HG02970 (cell line): ENCODE data around the gene FHDC1.

Experiments used
- ATAC-seq: cut with Tn5 transposase; IDR thresholded peaks from one replicate; pipeline ENCODE4 v1.9.1; 2021; ENCODE audit warnings: mild to moderate bottlenecking, moderate library complexity, moderate number of reproducible peaks; ENCODE audit not compliant: unreplicated experiment, low FRiP score

Gene FHDC1

GRCh38 chr4:152957437-152958171 is 21.5 kb downstream of the FHDC1 start:
- ATAC-seq, result no peak

GRCh38 chr4:152959080-152959479 is 23.0 kb downstream of the FHDC1 start:
- ATAC-seq, result no peak

DNA sequence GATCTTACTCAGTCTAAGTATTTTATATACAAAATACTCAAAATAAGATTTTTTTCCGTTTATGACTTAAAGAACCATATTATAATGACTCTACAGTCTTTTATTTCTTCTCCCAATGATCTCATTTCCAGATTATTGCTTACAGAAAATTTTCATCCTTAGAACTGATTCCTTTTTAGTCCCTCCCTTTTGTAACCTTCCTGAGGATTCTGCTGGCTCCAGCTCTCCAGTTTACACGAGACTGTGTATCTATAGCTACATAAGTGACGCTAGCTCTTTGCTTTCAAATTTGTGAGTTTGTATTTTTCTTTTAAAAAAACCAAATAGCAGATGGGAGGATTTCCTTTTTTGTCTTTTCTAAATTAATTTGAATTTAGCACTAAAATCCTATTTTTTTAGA is 24.0 kb downstream of the FHDC1 start:
- no peak for ATAC-seq

GRCh38 chr4:152961014-152961772 is 25.1 kb downstream of the FHDC1 start:
- no peak for ATAC-seq

- ATAC-seq, result no peak
These were observed 25.6 kb downstream of the FHDC1 start for GRCh38 chr4:152961773-152962115.

- no peak for ATAC-seq
These were observed 26.0 kb downstream of the FHDC1 start for GRCh38 chr4:152962150-152962549.

- ATAC-seq, result no peak
These were observed 28.2 kb downstream of the FHDC1 start for GRCh38 chr4:152964335-152964734.

DNA sequence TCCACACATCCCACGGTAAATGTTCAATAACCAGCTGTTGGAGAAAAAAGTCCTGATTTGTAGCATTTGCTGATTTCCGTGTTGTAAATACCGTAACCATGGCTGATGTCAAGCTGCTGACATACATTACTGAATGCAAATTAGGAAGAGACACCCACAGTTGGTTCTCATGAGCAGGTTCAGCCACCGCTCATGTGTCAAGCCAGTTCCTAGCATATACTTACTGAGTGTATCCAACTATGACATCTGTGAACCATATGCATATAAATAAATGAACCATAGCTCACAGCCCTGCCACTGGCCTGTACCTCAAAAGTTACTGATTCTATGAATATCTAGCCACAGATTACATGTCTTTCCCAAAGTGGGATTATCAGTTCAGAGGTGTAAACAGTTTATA is 29.5 kb downstream of the FHDC1 start:
- ATAC-seq, result no peak

GRCh38 chr4:152967907-152968306 is 31.8 kb downstream of the FHDC1 start:
- no peak for ATAC-seq

DNA sequence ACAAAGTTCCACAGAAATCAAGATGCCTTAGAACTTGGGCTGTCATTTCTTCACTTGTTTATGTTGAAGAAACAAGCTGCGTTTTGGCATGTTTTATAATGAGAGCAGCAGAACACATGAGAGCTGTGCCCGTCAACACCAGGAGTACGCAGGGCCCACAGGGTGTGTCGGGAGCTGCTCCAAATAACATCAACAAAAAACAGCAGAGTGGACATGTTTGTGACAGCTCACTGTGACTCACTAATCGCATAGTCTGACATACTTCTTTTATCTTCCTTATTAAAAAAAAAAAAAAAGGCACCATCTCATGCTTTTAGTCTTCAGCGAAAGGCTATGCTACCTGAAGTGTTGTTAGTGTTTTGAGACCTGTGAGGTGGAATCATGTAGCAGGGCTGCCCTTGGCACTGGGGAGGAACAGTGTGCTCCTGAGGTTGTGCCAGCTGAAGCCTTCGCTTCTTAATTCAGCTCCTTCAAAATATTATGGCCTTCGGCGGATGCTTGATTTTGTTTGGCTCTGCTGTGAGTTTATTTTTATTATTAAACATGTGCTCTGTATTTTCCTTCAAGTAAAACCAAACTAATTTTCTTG is 32.8 kb downstream of the FHDC1 start:
- no peak for ATAC-seq

DNA sequence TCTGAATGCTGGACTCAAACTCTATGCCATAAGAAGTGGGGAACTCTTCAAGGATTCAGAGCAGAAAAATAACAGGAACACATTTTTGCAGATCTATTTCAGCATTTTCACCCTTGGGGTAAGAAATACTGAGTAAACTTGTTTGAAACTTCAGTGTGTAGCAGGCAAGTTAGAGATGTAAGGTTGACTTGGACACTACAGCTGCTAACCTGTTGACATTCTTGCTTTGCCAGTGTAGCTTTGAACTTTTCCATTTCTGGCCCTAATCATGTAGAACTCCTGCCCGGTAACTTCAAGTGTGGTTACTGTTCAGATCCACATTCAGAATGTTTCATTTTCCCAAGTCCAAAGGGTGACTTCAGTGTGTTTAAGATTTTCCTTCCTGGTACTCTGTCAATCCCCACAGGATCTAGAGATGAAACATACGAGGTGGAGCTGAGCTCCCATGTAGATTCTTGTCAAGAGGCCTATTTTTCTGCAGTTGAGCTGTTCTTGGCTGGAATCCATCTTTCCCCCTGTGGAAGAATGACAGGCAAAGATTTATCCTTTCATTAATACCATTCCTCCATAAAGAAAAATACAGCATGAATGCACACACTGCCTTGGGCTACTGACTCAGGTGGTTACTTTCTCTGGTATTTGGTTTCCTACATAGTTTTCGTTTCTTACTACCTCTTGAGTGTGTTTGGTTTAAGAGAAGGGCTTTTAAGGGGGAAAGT is 34.1 kb downstream of the FHDC1 start:
- no peak for ATAC-seq

DNA sequence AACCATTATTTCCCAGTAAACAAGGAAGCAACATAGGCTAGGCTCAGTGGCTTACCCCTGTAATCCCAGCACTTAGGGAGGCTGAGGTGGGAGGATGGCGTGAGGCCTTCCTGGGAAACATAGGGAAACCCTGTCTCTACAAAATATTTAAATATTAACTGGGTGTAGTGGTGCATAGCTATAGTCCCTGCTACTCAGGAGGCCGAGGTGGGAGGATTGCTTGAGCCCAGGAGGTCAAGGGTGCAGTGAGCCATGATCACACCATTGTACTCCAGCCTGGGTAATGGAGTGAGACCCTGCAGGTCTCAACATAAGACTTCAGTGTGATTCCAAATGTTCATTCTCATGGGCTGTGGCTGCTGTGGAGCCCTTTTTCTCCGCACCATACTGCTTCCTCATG is 34.9 kb downstream of the FHDC1 start:
- ATAC-seq, result no peak

- ATAC-seq, result no peak
These were observed 36.9 kb downstream of the FHDC1 start for GRCh38 chr4:152972821-152973628.

DNA sequence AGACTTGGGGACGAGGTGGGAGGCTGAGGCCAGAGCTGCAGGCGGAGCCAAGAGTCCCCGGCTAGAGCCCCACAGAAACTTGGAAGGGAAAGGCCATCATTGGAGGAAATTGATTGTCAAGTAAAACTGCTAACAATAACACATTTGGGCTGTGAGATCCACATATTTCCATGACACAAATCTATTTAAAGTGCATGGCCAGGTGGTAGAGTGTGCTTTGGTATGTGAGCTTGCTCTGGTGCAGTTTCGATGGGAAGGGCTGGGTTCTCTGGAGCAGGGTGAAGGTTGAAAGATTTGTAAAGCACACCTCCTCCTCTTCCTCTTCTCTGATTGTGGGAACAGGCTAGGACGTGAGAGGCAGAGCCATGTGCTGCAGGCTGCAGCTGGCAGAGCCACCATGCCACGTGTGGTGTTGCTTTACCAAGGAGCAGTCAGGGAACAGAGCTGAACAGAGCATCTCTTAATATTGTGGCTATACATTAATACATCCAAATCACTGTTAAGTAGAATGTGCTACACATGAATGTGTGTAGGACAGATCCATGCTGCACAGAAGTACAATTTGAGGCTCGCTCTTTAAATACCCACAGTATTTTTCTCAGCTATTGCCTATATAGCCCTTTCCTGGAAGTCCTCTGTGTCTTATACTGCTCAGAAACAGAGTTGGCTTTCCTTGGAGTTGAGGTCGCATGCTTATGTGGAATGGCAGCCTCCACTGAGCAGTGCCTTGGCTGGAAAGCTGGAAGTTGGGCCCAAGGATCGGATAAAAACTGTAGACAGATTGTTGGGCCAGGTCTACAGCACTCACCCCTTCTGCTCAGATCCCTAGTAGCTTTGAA is 37.7 kb downstream of the FHDC1 start:
- no peak for ATAC-seq

DNA sequence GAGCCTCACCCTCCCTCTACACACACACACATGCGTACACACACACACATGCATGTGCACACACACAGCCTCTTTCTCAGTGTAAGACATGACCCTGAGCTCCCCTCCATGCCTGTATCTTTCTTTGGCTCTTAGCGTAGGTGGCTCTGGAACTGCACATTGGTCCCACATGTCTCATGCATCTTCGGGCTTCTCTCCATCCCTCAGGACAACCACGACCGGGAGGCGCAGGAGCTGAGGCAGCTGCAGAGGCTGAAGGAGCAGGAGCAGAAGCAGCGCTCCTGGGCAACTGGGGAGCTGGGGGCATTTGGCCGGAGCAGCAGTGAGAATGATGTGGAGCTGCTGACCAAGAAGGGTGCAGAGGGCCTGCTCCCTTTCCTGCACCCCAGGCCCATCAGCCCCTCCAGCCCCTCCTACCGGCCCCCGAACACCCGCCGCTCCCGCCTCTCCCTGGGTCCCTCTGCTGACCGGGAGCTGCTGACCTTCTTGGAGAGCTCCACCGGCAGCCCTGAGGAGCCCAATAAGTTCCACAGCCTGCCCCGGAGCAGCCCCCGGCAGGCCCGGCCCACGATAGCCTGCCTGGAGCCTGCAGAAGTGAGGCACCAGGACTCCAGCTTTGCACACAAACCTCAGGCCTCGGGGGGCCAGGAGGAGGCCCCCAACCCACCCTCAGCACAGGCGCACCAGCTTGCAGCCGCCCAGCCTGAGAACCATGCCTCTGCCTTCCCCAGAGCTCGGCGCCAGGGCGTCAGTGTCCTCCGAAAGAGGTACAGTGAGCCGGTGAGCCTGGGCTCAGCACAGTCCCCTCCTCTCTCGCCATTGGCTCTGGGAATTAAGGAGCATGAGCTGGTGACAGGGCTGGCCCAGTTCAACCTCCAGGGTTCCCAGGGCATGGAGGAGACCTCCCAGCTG is 38.6 kb downstream of the FHDC1 start:
- ATAC-seq, result no peak

- ATAC-seq, result no peak
These were observed 39.5 kb downstream of the FHDC1 start for GRCh38 chr4:152975380-152976211.

DNA sequence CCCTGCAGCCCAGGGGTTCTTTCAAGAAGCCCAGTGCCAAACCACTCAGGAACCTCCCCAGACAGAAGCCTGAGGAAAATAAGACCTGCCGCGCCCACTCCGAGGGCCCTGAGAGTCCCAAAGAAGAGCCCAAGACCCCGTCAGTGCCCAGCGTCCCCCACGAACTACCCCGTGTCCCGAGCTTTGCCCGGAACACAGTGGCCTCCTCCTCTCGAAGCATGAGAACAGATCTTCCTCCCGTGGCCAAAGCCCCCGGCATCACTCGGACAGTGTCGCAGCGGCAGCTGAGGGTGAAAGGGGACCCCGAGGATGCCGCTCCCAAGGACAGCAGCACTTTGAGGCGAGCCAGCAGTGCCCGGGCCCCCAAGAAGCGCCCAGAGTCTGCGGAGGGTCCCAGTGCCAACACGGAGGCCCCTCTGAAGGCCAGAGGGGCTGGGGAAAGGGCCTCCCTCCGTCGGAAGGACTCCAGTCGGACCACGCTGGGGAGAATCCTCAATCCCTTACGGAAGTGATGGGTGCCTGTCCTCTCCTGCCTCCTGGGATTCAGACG is 40.2 kb downstream of the FHDC1 start:
- no peak for ATAC-seq
